ENCODE measurements around the gene CHMP5.

GRCh38 chr9:33249983-33250382 is 14.9 kb upstream of the CHMP5 start:
- TF ChIP-seq POLR2AphosphoS5 (IDR thresholded peaks at IDR 0.05; ENCODE audit: low read depth, low read length) (no peak), POLR2A (IDR thresholded peaks at IDR 0.05; ENCODE audit: low read depth, low read length) (no peak)
